GM12873 (cell line): ENCODE results near the gene FAM83B.

Experiments used
- CTCF ChIP-seq: IDR thresholded peaks from 2 replicates; pipeline ENCODE4 v1.5.1; 2012; ENCODE audit warnings: low read depth, mild to moderate bottlenecking, moderate library complexity, low read length, control low read depth; ENCODE audit not compliant: insufficient read depth; ENCODE audit errors: missing control alignments

Gene FAM83B, protein sequence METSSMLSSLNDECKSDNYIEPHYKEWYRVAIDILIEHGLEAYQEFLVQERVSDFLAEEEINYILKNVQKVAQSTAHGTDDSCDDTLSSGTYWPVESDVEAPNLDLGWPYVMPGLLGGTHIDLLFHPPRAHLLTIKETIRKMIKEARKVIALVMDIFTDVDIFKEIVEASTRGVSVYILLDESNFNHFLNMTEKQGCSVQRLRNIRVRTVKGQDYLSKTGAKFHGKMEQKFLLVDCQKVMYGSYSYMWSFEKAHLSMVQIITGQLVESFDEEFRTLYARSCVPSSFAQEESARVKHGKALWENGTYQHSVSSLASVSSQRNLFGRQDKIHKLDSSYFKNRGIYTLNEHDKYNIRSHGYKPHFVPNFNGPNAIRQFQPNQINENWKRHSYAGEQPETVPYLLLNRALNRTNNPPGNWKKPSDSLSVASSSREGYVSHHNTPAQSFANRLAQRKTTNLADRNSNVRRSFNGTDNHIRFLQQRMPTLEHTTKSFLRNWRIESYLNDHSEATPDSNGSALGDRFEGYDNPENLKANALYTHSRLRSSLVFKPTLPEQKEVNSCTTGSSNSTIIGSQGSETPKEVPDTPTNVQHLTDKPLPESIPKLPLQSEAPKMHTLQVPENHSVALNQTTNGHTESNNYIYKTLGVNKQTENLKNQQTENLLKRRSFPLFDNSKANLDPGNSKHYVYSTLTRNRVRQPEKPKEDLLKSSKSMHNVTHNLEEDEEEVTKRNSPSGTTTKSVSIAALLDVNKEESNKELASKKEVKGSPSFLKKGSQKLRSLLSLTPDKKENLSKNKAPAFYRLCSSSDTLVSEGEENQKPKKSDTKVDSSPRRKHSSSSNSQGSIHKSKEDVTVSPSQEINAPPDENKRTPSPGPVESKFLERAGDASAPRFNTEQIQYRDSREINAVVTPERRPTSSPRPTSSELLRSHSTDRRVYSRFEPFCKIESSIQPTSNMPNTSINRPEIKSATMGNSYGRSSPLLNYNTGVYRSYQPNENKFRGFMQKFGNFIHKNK

DNA sequence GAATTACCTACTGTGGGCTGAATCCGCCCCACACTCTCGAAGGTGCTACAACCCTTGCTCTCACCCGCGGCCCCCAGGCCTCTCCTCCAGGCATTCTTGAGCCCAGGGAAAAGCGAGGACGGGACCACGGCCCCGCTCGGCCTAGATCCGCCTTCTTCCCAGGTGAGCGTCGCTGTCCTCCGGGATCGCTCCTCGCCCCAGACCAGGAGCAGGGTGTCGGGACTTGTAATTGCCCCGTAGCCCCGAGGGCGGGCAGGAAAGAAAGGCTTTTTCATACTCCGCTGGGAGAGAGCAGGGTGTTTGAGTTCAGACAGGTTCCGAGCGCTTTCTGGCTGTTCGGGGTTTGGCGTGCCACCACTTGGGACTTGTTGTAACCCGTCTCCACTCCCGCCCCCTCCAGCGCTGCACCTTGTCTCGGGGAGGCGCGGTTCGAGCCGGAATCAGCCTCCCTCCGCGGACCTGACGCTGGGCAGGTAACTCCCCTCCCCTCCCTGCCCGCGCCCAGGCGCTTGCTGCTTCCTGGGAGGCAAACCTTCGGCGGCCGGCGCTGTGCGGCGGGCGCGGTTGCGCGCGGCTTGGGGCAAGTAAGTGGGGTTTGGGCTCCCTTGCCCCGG is at the start of gene FAM83B:
TSS of gene FAM83B (plus strand) at position 529 of the 614 bp plus-strand sequence. CDS start 23,476 bp downstream, outside the sequence.
- TF ChIP-seq CTCF: no peak

DNA sequence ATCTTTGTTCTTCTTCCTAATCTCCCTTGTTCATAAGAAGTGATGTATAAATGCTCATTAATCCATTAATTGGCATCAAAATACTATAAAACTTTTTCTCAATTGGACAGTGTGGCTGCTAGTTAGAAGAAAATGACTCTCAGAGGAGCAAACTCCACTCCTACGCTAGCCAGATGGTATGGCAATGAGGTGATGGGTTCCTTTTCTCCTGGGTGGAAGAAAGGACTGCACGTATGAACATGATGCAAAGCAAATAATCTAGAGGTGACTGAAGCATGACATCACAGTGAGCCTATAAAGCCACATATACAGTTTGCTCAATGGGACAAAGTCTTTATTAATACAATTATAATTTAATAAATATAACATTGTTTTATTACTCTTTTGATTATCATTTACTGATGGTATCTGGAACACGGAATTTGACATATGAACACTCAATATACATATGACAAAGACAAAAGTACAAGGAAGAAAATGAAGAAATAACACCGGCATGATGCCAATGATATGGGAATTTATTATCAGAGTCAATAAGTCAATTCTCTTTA is 46.4 kb upstream of the FAM83B start:
- TF ChIP-seq CTCF: no peak

GRCh38 chr6:54801244-54801643 is 45.3 kb upstream of the FAM83B start:
- no peak for TF ChIP-seq CTCF

DNA sequence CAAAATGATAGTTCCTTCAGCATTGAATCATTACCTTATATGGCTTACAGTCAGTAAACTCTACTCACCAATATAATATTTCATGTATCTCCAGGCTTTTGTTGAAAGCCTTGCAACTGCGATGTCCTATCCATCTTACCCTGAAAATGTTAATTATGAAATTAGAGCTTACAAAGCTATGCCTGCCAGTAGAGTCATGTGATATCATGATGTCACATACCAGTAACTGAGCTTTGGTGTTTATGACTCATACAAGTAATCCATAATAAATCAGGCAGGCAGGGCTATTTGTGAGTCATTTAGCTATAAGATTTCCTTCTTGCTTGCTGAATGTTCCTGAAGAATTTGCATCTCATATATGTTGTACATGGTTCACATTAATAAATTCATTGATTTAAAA is 44.9 kb upstream of the FAM83B start:
- TF ChIP-seq CTCF: no peak

DNA sequence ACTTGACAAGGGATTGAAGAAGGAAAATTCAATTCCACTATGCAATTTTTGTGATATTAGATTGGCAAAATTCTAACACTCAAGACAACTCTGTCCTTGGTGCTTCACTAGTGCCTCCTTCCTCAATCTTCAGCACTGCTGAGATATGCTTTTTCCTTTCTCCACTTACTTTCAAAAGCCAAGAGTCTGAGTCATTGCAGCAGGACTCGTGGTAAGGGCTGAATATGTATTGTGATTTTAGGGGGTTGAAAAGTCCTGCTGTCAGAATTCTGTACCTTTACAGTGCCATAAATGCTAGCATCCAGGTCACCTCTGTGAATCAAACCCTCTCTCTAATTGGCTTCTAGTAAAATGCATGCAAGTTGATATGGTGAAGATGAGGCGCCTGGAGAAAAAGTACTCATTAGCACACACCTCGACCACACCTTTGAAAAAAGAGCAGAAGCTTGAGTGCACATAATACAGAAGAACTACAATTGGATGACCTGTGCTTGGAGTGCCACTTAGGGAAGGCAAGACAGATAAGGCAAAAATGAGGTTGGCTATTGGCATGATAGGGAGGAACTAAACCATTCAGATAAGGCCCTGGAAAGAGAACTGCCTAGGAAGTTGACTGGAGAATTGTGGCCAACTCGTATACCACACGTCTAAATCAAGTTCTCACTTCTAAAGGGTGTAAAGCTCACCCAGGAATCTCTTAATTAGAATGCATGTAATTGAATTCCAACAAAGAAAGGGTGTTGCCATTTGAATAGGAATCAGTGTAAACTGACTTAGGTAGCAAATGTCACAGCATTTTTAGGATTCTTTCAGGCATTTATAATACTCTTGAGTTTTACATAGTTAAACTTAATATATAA is 43.6 kb upstream of the FAM83B start:
- no peak for TF ChIP-seq CTCF

DNA sequence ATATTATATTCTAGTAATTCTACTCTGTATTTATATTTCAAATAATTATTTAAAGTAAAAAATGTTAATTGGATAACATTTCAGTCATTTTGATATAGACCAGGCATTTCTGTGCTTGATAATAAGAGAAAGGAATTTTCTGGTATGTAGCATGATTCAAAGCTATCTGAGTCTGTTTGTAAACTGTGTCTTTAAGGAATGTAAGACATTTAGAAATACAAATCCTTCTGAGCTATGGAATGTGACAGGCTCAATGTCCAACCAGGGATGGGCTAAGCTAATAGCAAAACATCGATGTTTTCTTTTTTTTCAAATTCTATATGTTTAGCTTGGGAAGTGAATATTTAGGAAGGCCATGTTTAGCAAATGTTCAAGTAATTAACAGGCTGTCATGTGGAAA is 41.5 kb upstream of the FAM83B start:
- no peak for TF ChIP-seq CTCF
